ENCODE results near the gene FBF1.

DNA sequence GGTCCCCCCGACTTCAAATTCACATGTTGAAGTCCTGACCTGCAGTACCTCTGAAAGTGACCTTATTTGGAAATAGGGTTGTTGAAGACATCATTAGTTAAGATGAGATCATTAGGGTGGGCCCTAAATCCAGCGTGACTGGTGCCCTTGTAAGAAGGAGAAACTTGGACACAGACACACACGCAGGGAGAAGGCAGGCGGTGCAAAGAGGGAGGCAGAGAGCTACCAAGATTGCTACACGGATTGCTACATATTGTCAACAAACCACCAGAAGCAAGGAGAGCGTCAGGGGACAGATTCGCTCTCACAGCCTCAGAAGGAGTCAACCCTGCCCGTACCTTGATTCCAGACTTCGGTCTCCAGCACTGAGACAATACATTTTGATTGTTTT lies 78.9 kb downstream of the FBF1 start:
- no peak for TF ChIP-seq POLR2A (IDR thresholded peaks at IDR 0.05)
- TF ChIP-seq, protein P1, sequence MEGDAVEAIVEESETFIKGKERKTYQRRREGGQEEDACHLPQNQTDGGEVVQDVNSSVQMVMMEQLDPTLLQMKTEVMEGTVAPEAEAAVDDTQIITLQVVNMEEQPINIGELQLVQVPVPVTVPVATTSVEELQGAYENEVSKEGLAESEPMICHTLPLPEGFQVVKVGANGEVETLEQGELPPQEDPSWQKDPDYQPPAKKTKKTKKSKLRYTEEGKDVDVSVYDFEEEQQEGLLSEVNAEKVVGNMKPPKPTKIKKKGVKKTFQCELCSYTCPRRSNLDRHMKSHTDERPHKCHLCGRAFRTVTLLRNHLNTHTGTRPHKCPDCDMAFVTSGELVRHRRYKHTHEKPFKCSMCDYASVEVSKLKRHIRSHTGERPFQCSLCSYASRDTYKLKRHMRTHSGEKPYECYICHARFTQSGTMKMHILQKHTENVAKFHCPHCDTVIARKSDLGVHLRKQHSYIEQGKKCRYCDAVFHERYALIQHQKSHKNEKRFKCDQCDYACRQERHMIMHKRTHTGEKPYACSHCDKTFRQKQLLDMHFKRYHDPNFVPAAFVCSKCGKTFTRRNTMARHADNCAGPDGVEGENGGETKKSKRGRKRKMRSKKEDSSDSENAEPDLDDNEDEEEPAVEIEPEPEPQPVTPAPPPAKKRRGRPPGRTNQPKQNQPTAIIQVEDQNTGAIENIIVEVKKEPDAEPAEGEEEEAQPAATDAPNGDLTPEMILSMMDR (IDR thresholded peaks at IDR 0.05) = no peak

Data from adrenal gland (tissue), 5 donors.